ENCODE data around the gene LRRK2. TPM values are rescaled to one million over a fixed set of nuclear protein-coding genes. Genes with fewer than 3 reads are reported as not detected.
A peak's percentile ranks its signal among the peaks of the same experiment; 100 is the strongest.

The LRRK2 gene
- polyA plus RNA-seq, 4 donors: 20.5 to 45.1 (median 40.5) TPM

- no peak for DNase-seq (ENCODE audit: low read depth in 4 of 4, low spot score in 3 of 4)
These were observed 87.4 kb downstream of the LRRK2 start for GRCh38 chr12:40312196-40312595.

- DNase-seq (ENCODE audit: low read depth in 4 of 4, low spot score in 3 of 4): peak in 1 of 4 donors; percentile 6
These were observed 88.3 kb downstream of the LRRK2 start for GRCh38 chr12:40312982-40313576.

- DNase-seq (ENCODE audit: low read depth in 4 of 4, low spot score in 3 of 4): no peak
These were observed 89.1 kb downstream of the LRRK2 start for GRCh38 chr12:40313928-40314327.

- no peak for DNase-seq (ENCODE audit: low read depth in 4 of 4, low spot score in 3 of 4)
These were observed 90.1 kb downstream of the LRRK2 start for GRCh38 chr12:40314927-40315326.

- DNase-seq (ENCODE audit: low read depth in 4 of 4, low spot score in 3 of 4): no peak
These were observed 90.6 kb downstream of the LRRK2 start for GRCh38 chr12:40315375-40315774.

DNA sequence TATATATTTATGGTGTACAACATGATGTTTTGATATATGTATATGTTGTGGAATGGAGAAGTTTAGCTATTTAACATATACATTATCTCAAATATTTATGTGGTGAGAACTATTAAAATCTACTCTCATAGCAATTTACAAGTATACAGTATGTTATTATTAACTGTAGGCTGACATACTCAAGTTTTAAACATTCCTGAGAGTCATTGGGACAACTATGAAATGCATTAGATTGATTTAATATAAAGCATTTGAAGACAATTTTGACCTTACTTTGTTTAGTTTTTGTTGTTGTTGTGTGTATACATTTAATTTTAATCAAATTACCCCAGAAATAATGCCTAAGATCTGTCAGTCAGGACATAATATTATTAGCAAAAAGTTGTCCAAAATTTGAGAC lies 99.5 kb downstream of the LRRK2 start:
- no peak for DNase-seq (ENCODE audit: low read depth in 4 of 4, low spot score in 3 of 4)

DNA sequence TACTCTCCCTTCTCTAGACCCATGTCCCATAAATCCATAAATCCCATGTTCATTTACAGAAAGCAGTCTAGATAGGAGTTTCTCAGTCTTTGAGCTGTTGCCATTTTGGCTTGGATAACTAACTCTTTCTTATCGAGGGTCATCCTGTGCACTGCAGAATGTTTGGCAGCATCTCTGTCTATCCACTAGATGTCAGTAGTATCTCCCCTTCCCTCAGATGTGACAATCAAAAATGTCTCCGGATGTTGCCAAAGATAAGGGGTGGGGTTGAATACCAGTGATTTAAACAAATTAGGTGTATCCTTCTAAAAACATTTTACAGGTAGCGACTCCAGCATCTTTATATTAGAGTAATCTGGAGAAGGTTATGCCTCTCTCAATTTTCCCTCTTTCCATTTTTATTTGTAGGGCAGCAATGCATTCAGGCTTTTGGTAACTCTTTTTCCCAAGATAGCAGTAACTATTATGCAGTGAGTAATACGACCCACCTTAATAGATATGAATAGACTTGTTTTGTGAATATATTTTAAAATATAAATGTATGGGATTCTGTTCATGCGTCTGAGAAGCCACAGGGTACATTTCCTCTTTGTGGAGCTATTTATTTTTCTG lies 100.7 kb downstream of the LRRK2 start:
- DNase-seq (ENCODE audit: low read depth in 4 of 4, low spot score in 3 of 4): no peak

DNA sequence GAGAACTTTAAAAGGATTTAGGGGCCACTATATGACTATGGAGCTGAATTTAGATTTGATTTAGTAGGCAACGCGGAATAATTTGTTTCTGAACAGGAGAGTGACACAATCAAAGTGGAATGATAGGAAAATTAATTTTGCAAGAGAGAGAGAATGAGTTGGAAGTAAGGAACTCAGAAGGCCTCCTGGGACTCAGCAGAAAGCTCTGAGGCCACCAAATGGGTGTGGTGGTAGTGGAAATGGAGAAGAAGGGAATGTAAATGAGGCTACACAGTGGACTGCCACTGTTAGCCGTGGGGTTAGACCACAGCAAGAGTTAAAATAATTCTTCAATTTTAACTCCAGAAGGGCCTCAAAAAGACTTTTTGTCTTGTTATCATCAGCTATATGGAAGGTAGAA lies 102.7 kb downstream of the LRRK2 start:
- DNase-seq (ENCODE audit: low read depth in 4 of 4, low spot score in 3 of 4): no peak

- DNase-seq (ENCODE audit: low read depth in 4 of 4, low spot score in 3 of 4): no peak
These were observed 105.4 kb downstream of the LRRK2 start for GRCh38 chr12:40330180-40330579.

- no peak for DNase-seq (ENCODE audit: low read depth in 4 of 4, low spot score in 3 of 4)
These were observed 107.1 kb downstream of the LRRK2 start for GRCh38 chr12:40331886-40332285.

GRCh38 chr12:40335991-40336390 lies 111.2 kb downstream of the LRRK2 start:
- no peak for DNase-seq (ENCODE audit: low read depth in 4 of 4, low spot score in 3 of 4)

DNA sequence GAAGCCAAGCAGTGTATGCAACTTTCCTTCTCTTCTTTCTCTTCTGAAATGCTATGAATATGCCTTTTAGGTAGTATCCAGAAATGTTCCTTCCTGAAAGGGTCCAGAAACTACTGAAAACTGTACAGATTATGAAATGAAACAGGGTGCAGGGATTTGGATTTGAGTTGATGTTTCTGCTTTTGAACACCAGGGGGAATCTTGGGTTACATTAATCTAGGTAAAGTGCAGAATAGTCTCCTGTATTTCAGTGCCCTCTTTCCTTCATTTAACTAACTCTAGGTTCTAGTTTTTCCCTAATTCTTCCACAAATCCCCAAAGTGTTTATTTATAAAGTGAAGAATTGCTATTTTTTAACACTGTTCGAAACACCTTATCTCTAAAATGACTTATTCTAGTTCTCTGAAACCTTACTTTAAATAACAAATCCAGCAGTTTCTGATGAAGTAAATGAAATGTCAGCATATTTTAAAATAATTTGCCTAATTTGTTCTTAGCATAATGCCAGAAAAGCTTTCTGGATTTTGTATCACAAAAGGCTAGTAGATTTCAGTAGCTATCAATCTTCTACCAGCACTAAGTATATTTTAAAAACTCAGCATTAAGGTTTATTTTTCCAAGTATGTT lies 111.9 kb downstream of the LRRK2 start:
- no peak for DNase-seq (ENCODE audit: low read depth in 4 of 4, low spot score in 3 of 4)

DNA sequence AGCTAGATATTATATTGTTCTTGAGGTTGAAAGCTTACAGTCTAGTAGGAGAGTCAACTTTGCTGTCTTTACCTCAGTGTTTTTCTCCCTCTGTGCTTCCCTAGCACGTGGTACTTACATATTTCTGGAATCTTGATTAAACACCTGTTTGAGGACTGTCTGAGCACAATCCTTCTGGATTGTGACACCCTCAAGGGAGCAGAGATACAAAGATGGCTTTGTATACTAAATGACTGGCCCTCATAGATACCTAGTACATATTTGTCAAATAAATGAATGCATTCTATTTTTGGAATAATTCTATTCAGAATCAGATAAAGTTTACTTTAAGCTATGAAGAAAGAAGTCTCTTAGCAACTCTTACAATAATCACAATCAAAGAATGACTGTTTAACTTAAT lies 113.3 kb downstream of the LRRK2 start:
- no peak for DNase-seq (ENCODE audit: low read depth in 4 of 4, low spot score in 3 of 4)

DNA sequence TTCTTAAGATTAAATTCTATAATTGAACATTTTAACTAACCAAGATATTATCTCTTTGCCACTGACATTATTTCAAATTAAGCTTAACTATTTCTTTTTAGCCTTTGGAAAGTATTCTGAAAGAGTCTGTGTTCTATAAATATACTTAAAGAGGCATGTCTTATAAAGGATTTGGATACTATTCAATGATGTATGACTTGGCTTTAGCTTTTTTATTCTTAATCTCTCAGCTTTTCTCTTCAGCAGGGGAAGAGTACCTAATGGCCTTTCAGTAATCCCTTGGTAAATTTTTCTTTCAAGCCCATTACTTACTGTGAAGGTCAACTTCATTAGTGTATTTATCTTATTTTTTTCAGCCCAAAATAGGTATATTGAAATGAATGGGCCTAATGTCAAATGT lies 113.8 kb downstream of the LRRK2 start:
- DNase-seq (ENCODE audit: low read depth in 4 of 4, low spot score in 3 of 4): no peak

DNA sequence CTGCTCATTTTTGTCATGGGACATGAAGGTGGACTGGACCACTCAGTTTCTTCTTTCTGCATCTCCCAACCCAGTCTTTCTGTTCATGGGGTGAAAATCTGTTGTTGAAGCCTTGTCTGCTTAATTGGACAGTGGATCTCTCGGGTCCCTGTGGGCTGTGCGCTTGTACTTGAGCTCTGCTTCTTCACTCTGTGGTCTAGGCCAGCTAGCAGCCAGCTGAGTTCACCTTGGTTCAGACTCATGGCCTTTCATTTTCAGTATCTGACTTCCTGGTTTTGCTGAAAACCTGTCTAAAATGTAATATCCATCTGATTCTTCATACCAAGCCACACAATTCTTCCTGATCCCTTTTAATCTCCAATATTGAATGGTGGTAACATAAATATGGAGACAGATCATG lies 117.2 kb downstream of the LRRK2 start:
- no peak for DNase-seq (ENCODE audit: low read depth in 4 of 4, low spot score in 3 of 4)

GRCh38 chr12:40343124-40343523 lies 118.3 kb downstream of the LRRK2 start:
- DNase-seq (ENCODE audit: low read depth in 4 of 4, low spot score in 3 of 4): no peak

GRCh38 chr12:40344312-40344711 lies 119.5 kb downstream of the LRRK2 start:
- no peak for DNase-seq (ENCODE audit: low read depth in 4 of 4, low spot score in 3 of 4)

- no peak for DNase-seq (ENCODE audit: low read depth in 4 of 4, low spot score in 3 of 4)
These were observed 127.2 kb downstream of the LRRK2 start for GRCh38 chr12:40351976-40352375.

DNA sequence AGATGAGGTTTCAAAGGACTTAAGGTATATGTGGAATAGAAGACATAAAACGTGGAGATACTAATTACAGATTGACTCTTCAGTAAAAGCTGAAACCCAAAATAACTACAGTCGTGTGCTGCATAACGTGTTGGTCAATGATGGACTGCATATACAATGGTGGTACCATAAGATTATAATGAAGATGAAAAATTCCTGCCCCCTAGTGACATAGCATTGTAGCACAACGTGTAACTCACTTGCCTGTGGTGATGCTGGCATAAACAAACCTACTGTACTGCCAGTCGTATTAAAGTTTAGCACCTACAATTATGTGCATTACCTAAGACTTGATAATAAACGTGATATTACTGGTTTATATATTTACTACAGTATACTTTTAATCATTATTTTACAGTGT lies 150.3 kb downstream of the LRRK2 start:
- DNase-seq (ENCODE audit: low read depth in 4 of 4, low spot score in 3 of 4): no peak

- DNase-seq (ENCODE audit: low read depth in 4 of 4, low spot score in 3 of 4): no peak
These were observed 151.9 kb downstream of the LRRK2 start for GRCh38 chr12:40376533-40377267.

DNA sequence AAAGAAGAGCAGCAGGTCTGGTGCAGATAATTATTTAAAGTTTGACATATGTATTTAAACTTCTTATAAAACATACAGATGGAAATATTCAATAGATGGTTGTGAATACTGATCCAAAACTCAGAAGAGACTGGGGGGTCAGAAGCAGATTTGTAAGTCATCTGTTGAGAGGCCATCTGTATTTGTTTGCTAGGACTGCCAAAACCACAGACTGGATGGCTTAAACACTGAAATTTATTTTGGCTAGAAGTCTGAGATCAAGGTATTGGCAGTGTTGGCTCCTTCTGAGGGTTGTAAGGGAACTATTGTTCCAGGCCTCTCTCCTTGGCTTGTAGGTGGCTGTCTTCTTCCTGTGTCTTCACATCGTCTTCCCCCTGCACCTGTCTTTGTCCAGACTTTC lies 153.9 kb downstream of the LRRK2 start:
- no peak for DNase-seq (ENCODE audit: low read depth in 4 of 4, low spot score in 3 of 4)

DNA sequence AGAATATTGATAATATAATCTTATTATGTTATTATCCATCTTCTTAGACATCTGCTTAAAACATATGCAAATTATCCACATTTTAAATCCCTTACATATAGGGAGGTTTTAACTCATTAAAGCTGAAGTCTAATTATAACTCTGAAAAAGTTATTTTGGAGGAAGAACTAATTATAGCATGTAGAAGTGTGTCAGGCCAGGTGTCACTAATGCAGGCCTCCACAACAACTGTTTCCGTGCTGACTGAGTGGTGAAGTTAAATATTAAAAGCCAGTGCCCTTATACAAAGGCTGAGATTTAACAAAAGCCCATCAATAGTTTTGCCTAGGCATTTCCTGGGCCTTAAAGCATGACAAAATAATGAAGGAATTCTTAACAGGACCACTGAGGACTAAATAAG lies 157.4 kb downstream of the LRRK2 start:
- DNase-seq (ENCODE audit: low read depth in 4 of 4, low spot score in 3 of 4): no peak
